Panc1 (cell line): ENCODE results near the gene MLEC.

Experiments used
- CTCF ChIP-seq: fragments of 450-650 bp; IDR thresholded peaks from 2 replicates; pipeline ENCODE4 v1.5.1; 2017; ENCODE audit warnings: mild to moderate bottlenecking
- POLR2AphosphoS5 ChIP-seq: IDR thresholded peaks from 2 replicates; pipeline ENCODE4 v1.6.1; 2012; ENCODE audit warnings: mild to moderate bottlenecking, low read depth, low read length, moderate library complexity
- REST ChIP-seq, 2 experiments: IDR thresholded peaks; 2 replicates each; pipeline ENCODE4 v1.6.1; 2011 to 2012; ENCODE audit warnings: low read depth in 2 of 2, control low read depth in 1 of 2, low read length in 1 of 2, mild to moderate bottlenecking in 1 of 2, moderate library complexity in 1 of 2; ENCODE audit not compliant: insufficient read depth in 1 of 2
- SIN3A ChIP-seq: IDR thresholded peaks from 2 replicates; pipeline ENCODE4 v1.6.1; 2012; ENCODE audit warnings: low read depth, mild to moderate bottlenecking, low read length, moderate library complexity, borderline replicate concordance; ENCODE audit not compliant: insufficient read depth
- TCF7L2 ChIP-seq: IDR thresholded peaks from 2 replicates; pipeline ENCODE4 v1.6.1; 2011; ENCODE audit warnings: mild to moderate bottlenecking, low read depth, low read length, inconsistent platforms

GRCh38 chr12:120696626-120697025, 9.7 kb downstream of the MLEC start:
- TF ChIP-seq REST (IDR thresholded peaks at IDR 0.05; ENCODE audit: insufficient read depth in 1 of 2, low read depth in 2 of 2, low read length in 1 of 2) (no peak), CTCF (no peak), POLR2AphosphoS5 (no peak), SIN3A (no peak), TCF7L2 (no peak)
